Measurements from ENCODE around the gene SYT13.

Gene SYT13

GRCh38 chr11:45313171-45313865 is 27.2 kb upstream of the SYT13 start:
- ATAC-seq (ENCODE audit: insufficient read depth, low read depth) (no peak), DNase-seq (no peak)
- H2AFZ ChIP-seq (ENCODE audit: low read depth, low read length): no peak overlapping the region

GRCh38 chr11:45305874-45306623 is 19.9 kb upstream of the SYT13 start:
- Histone ChIP-seq H3K36me3 (ENCODE audit: insufficient read depth, low read length) (no peaks in the 10 kb centered on the region), H2AFZ (ENCODE audit: low read depth, low read length) (no peak overlapping the region), H3K27me3 (ENCODE audit: insufficient read depth, low read length, poor library complexity) (peaks cover 5% of the 10 kb centered on the region), H4K20me1 (ENCODE audit: insufficient read depth, low read length) (0 out of 2 replicates have a peak, but pooled peaks cover 2% of the 10 kb centered on the region), H3K27ac (ENCODE audit: low read length) (no peak overlapping the region), H3K9me3 (ENCODE audit: insufficient read depth, low read length, severe bottlenecking) (no peaks in the 10 kb centered on the region), H3K4me2 (ENCODE audit: insufficient read depth, low read length) (no peak overlapping the region), H3K9ac (ENCODE audit: low read depth, low read length) (no peak overlapping the region), H3K4me3 (ENCODE audit: low read depth in 1 of 2, low read length in 2 of 2) (no peak overlapping the region), H3K4me1 (ENCODE audit: insufficient read depth, low read length) (no peaks in the 10 kb centered on the region), H3K79me2 (ENCODE audit: insufficient read depth, low read length) (no peaks in the 10 kb centered on the region)
- no peak for TF ChIP-seq EZH2 (IDR thresholded peaks at IDR 0.05; ENCODE audit: borderline replicate concordance, low read depth, low read length, severe bottlenecking)
- no peak for TF ChIP-seq CTCF (IDR thresholded peaks at IDR 0.05; ENCODE audit: borderline replicate concordance, extremely low read depth, low read length, poor library complexity, severe bottlenecking)
- ATAC-seq (ENCODE audit: insufficient read depth, low read depth) (no peak), DNase-seq (no peak)

More at GRCh38 chr11:45313171-45313865, 27.2 kb upstream of the SYT13 start:
- H3K36me3 ChIP-seq (ENCODE audit: insufficient read depth, low read length): no peaks in the 10 kb centered on the region
- H3K4me1 ChIP-seq (ENCODE audit: insufficient read depth, low read length): no peaks in the 10 kb centered on the region
- TF ChIP-seq EZH2 (IDR thresholded peaks at IDR 0.05; ENCODE audit: borderline replicate concordance, low read depth, low read length, severe bottlenecking) (no peak), CTCF (IDR thresholded peaks at IDR 0.05; ENCODE audit: borderline replicate concordance, extremely low read depth, low read length, poor library complexity, severe bottlenecking) (no peak)
- H4K20me1 ChIP-seq (ENCODE audit: insufficient read depth, low read length): no peaks in the 10 kb centered on the region
- no peak overlapping the region for H3K9ac ChIP-seq (ENCODE audit: low read depth, low read length)
- H3K79me2 ChIP-seq (ENCODE audit: insufficient read depth, low read length): no peaks in the 10 kb centered on the region
- no peak overlapping the region for H3K4me3 ChIP-seq (ENCODE audit: low read depth in 1 of 2, low read length in 2 of 2)
- H3K9me3 ChIP-seq (ENCODE audit: insufficient read depth, low read length, severe bottlenecking): no peaks in the 10 kb centered on the region
- no peak overlapping the region for H3K4me2 ChIP-seq (ENCODE audit: insufficient read depth, low read length)
- no peak overlapping the region for H3K27ac ChIP-seq (ENCODE audit: low read length)
- peaks cover 3% of the 10 kb centered on the region for H3K27me3 ChIP-seq (ENCODE audit: insufficient read depth, low read length, poor library complexity)

- ATAC-seq (ENCODE audit: insufficient read depth, low read depth) (no peak), DNase-seq (no peak)
- Histone ChIP-seq H3K4me1 (ENCODE audit: insufficient read depth, low read length) (no peaks in the 10 kb centered on the region), H2AFZ (ENCODE audit: low read depth, low read length) (no peak overlapping the region), H3K9me3 (ENCODE audit: insufficient read depth, low read length, severe bottlenecking) (no peaks in the 10 kb centered on the region), H3K4me3 (ENCODE audit: low read depth in 1 of 2, low read length in 2 of 2) (no peak overlapping the region), H3K36me3 (ENCODE audit: insufficient read depth, low read length) (no peaks in the 10 kb centered on the region), H4K20me1 (ENCODE audit: insufficient read depth, low read length) (0 out of 2 replicates have a peak, but pooled peaks cover 2% of the 10 kb centered on the region), H3K9ac (ENCODE audit: low read depth, low read length) (no peak overlapping the region), H3K79me2 (ENCODE audit: insufficient read depth, low read length) (no peaks in the 10 kb centered on the region), H3K27ac (ENCODE audit: low read length) (no peak overlapping the region), H3K27me3 (ENCODE audit: insufficient read depth, low read length, poor library complexity) (peaks cover 5% of the 10 kb centered on the region), H3K4me2 (ENCODE audit: insufficient read depth, low read length) (no peak overlapping the region)
- TF ChIP-seq EZH2 (IDR thresholded peaks at IDR 0.05; ENCODE audit: borderline replicate concordance, low read depth, low read length, severe bottlenecking): no peak
- no peak for TF ChIP-seq CTCF (IDR thresholded peaks at IDR 0.05; ENCODE audit: borderline replicate concordance, extremely low read depth, low read length, poor library complexity, severe bottlenecking)
Observed at GRCh38 chr11:45304992-45305335, 18.8 kb upstream of the SYT13 start.

Measured in DND-41 (cell line).